Measurements from ENCODE around the gene RAB44.

DNA sequence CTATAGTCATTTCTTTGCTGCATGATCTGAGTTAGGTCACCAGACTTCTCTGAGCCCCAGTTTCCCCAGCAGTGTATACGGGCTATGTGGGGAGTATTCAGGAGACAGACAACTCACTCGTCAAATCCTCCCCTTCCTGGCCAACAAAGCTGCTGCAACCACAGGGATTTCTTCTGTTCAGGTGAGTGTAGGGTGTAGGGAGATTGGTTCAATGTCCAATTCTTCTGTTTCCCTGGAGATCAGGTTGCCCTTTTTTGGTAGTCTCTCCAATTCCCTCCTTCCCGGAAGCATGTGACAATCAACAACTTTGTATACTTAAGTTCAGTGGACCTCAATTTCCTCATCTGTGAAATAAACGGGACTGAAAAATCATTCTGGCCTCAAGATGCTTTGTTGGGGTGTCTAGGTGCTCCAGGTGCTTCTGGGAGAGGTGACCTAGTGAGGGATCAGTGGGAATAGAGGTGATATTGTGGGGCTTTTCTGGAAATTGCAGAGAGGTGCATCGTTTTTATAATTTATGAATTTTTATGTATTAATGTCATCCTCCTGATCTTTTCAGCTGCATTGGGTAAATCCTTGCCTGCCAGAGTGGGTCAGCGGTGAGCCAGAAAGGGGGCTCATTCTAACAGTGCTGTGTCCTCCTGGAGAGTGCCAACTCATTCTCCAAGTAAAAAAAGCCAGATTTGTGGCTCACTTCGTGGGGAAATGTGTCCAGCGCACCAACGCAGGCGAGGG, 19.7 kb upstream of the RAB44 start:
- TF ChIP-seq, protein P1, sequence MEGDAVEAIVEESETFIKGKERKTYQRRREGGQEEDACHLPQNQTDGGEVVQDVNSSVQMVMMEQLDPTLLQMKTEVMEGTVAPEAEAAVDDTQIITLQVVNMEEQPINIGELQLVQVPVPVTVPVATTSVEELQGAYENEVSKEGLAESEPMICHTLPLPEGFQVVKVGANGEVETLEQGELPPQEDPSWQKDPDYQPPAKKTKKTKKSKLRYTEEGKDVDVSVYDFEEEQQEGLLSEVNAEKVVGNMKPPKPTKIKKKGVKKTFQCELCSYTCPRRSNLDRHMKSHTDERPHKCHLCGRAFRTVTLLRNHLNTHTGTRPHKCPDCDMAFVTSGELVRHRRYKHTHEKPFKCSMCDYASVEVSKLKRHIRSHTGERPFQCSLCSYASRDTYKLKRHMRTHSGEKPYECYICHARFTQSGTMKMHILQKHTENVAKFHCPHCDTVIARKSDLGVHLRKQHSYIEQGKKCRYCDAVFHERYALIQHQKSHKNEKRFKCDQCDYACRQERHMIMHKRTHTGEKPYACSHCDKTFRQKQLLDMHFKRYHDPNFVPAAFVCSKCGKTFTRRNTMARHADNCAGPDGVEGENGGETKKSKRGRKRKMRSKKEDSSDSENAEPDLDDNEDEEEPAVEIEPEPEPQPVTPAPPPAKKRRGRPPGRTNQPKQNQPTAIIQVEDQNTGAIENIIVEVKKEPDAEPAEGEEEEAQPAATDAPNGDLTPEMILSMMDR (IDR thresholded peaks at IDR 0.05; ENCODE audit: poor library complexity): no peak
- TF ChIP-seq EZH2phosphoT487 (IDR thresholded peaks at IDR 0.05; ENCODE audit: low read depth, severe bottlenecking, unreplicated experiment) (no peak), EZH2 (IDR thresholded peaks at IDR 0.05; ENCODE audit: borderline replicate concordance) (no peak)

Measured in hepatocyte (in vitro differentiated cells).